Measurements from ENCODE around the gene B3GALNT2.

Gene B3GALNT2

GRCh38 chr1:235408503-235408960 is 95.7 kb downstream of the B3GALNT2 start:
- no peak for DNase-seq

- DNase-seq: peak in 1 of 2 experiments; percentile 62
These were observed 96.8 kb downstream of the B3GALNT2 start for GRCh38 chr1:235407419-235407818.

GRCh38 chr1:235404190-235404589 is 100.1 kb downstream of the B3GALNT2 start:
- no peak for DNase-seq

GRCh38 chr1:235403593-235403992 is 100.7 kb downstream of the B3GALNT2 start:
- no peak for DNase-seq

- no peak for DNase-seq
These were observed 101.6 kb downstream of the B3GALNT2 start for GRCh38 chr1:235402457-235403200.

- DNase-seq: no peak
These were observed 103.0 kb downstream of the B3GALNT2 start for GRCh38 chr1:235401251-235401650.

Data from NCI-H524 (cell line).